GM19025 (cell line): ENCODE measurements around the gene PHACTR2.

Experiments
- ATAC-seq: cut with Tn5 transposase; IDR thresholded peaks from one replicate; pipeline ENCODE4 v1.9.1; 2021; ENCODE audit warnings: mild to moderate bottlenecking, low read depth, moderate library complexity; ENCODE audit not compliant: unreplicated experiment

The PHACTR2 gene

GRCh38 chr6:143696664-143697000 lies 18.9 kb downstream of the PHACTR2 start:
- no peak for ATAC-seq

GRCh38 chr6:143697076-143697800 lies 19.5 kb downstream of the PHACTR2 start:
- ATAC-seq, result no peak

- ATAC-seq, result no peak
These were observed 20.6 kb downstream of the PHACTR2 start for GRCh38 chr6:143698329-143698728.

GRCh38 chr6:143698759-143699429 lies 21.1 kb downstream of the PHACTR2 start:
- no peak for ATAC-seq

- no peak for ATAC-seq
These were observed 21.7 kb downstream of the PHACTR2 start for GRCh38 chr6:143699430-143699825.

GRCh38 chr6:143700684-143701348 lies 23.1 kb downstream of the PHACTR2 start:
- no peak for ATAC-seq

- ATAC-seq, result no peak
These were observed 23.8 kb downstream of the PHACTR2 start for GRCh38 chr6:143701349-143702234.

GRCh38 chr6:143705569-143705968 lies 27.8 kb downstream of the PHACTR2 start:
- ATAC-seq, result no peak

GRCh38 chr6:143707697-143708096 lies 29.9 kb downstream of the PHACTR2 start:
- ATAC-seq, result no peak

- ATAC-seq, result no peak
These were observed 31.1 kb downstream of the PHACTR2 start for GRCh38 chr6:143708889-143709288.

GRCh38 chr6:143711714-143712113 lies 33.9 kb downstream of the PHACTR2 start:
- no peak for ATAC-seq

GRCh38 chr6:143718472-143718871 lies 40.7 kb downstream of the PHACTR2 start:
- ATAC-seq, result no peak

GRCh38 chr6:143721642-143722041 lies 43.9 kb downstream of the PHACTR2 start:
- no peak for ATAC-seq

GRCh38 chr6:143724876-143725275 lies 47.1 kb downstream of the PHACTR2 start:
- no peak for ATAC-seq

GRCh38 chr6:143726015-143726647 lies 48.4 kb downstream of the PHACTR2 start:
- no peak for ATAC-seq

- no peak for ATAC-seq
These were observed 49.3 kb downstream of the PHACTR2 start for GRCh38 chr6:143727035-143727434.

GRCh38 chr6:143731789-143732188 lies 54.0 kb downstream of the PHACTR2 start:
- no peak for ATAC-seq

- no peak for ATAC-seq
These were observed 54.8 kb downstream of the PHACTR2 start for GRCh38 chr6:143732536-143732935.

GRCh38 chr6:143733510-143733909 lies 55.7 kb downstream of the PHACTR2 start:
- ATAC-seq, result no peak

- no peak for ATAC-seq
These were observed 56.9 kb downstream of the PHACTR2 start for GRCh38 chr6:143734641-143735063.
